Suprapubic skin (tissue), 4 donors: ENCODE results near the gene SMYD3. TPM values are rescaled to one million over a fixed set of nuclear protein-coding genes. Genes with fewer than 3 reads are reported as not detected.

Experiments used
- DNase-seq, 2 donors: peaks; one replicate each; pipeline ENCODE4 v3.0.0-alpha.2; 2019; ENCODE audit warnings: low spot score in 2 of 2
- H3K27ac ChIP-seq: fragments of 200-600 bp; sonication (generic); one replicate; pipeline ENCODE4 v1.5.1; 2019
- H3K27me3 ChIP-seq: fragments of 200-600 bp; sonication (generic); one replicate; pipeline ENCODE4 v1.5.1; 2019
- H3K36me3 ChIP-seq: fragments of 200-600 bp; sonication (generic); one replicate; pipeline ENCODE4 v1.5.1; 2019
- H3K4me1 ChIP-seq: fragments of 200-600 bp; sonication (generic); one replicate; pipeline ENCODE4 v1.5.1; 2019
- H3K4me3 ChIP-seq: fragments of 200-600 bp; sonication (generic); one replicate; pipeline ENCODE4 v1.5.1; 2019; ENCODE audit warnings: mild to moderate bottlenecking
- H3K9me3 ChIP-seq: fragments of 200-600 bp; sonication (generic); one replicate; pipeline ENCODE4 v1.5.1; 2019
- CTCF ChIP-seq, 2 donors: fragments of 200-600 bp in 1 of 2; fragments of 450-650 bp in 1 of 2; sonication (generic) in 1 of 2; IDR thresholded peaks; one replicate each; pipeline ENCODE4 v1.5.1; 2016 to 2019; ENCODE audit warnings: antibody characterized with exemption in 2 of 2, mild to moderate bottlenecking in 1 of 2, moderate library complexity in 1 of 2
- EP300 ChIP-seq: sonication (generic); formaldehyde crosslinking; IDR thresholded peaks from one replicate; pipeline ENCODE4 v1.6.1; 2017; ENCODE audit warnings: antibody characterized with exemption
- POLR2A ChIP-seq, 2 donors: fragments of 450-650 bp; IDR thresholded peaks; one replicate each; pipeline ENCODE4 v1.6.1; 2017; ENCODE audit warnings: antibody characterized with exemption in 2 of 2, mild to moderate bottlenecking in 2 of 2, moderate library complexity in 2 of 2
- POLR2AphosphoS5 ChIP-seq, 3 donors: sonication (generic); formaldehyde crosslinking; IDR thresholded peaks; one replicate each; pipeline ENCODE4 v1.6.1; 2017; ENCODE audit warnings: antibody characterized with exemption in 3 of 3
- WGBS: methylation state at CpG from one replicate; pipeline ENCODE4 v1.1.5; 2018; 5-methylcytosine and 5-hydroxymethylcytosine counted together
- total RNA-seq, 4 donors: library from RNA; depleted of rRNA; stranded (reverse); fragments of >200 nt; gene quantifications; one replicate each; pipeline ENCODE4 v1.1.0, GENCODE V29; 2016

Gene SMYD3
- total RNA-seq, 4 donors from 2014 or later = 14.5 to 33.6 (median 18.9) TPM

- Histone ChIP-seq H3K27me3 (no peaks in the 10 kb centered on the region), H3K4me3 (no peak overlapping the region), H3K4me1 (no peaks in the 10 kb centered on the region), H3K9me3 (peaks cover 4% of the 10 kb centered on the region), H3K27ac (no peak overlapping the region), H3K36me3 (no peaks in the 10 kb centered on the region)
- WGBS = 36% methylated on average over 3 of the region's 3 CpGs
- TF ChIP-seq POLR2AphosphoS5 (IDR thresholded peaks at IDR 0.05) = no peak
- no peak for TF ChIP-seq POLR2A (IDR thresholded peaks at IDR 0.05)
- TF ChIP-seq CTCF (IDR thresholded peaks at IDR 0.05) = no peak
- no peak for TF ChIP-seq EP300
- no peak for DNase-seq
These were observed 69.1 kb downstream of the SMYD3 start for GRCh38 chr1:246437961-246438360.

GRCh38 chr1:246435421-246436041 is 71.5 kb downstream of the SMYD3 start:
- no peaks in the 10 kb centered on the region for H3K27me3 ChIP-seq
- DNase-seq = no peak
- peaks cover 4% of the 10 kb centered on the region for H3K9me3 ChIP-seq
- 66% methylated on average over 6 of the region's 6 CpGs for WGBS
- TF ChIP-seq POLR2A (IDR thresholded peaks at IDR 0.05) (no peak), EP300 (no peak), CTCF (IDR thresholded peaks at IDR 0.05) (no peak), POLR2AphosphoS5 (IDR thresholded peaks at IDR 0.05) (no peak)
- no peaks in the 10 kb centered on the region for H3K36me3 ChIP-seq
- H3K27ac ChIP-seq = no peak overlapping the region
- H3K4me1 ChIP-seq = no peaks in the 10 kb centered on the region
- H3K4me3 ChIP-seq = no peak overlapping the region

GRCh38 chr1:246434335-246434734 is 72.7 kb downstream of the SMYD3 start:
- no peak overlapping the region for H3K27ac ChIP-seq
- H3K4me1 ChIP-seq = no peaks in the 10 kb centered on the region
- DNase-seq = no peak
- TF ChIP-seq POLR2AphosphoS5 (IDR thresholded peaks at IDR 0.05) (no peak), EP300 (no peak), POLR2A (IDR thresholded peaks at IDR 0.05) (no peak), CTCF (IDR thresholded peaks at IDR 0.05) (no peak)
- H3K9me3 ChIP-seq = peaks cover 4% of the 10 kb centered on the region
- H3K4me3 ChIP-seq = no peak overlapping the region
- no peaks in the 10 kb centered on the region for H3K36me3 ChIP-seq
- 79% methylated on average over 5 of the region's 5 CpGs for WGBS
- no peaks in the 10 kb centered on the region for H3K27me3 ChIP-seq

- WGBS = 78% methylated on average over 7 of the region's 9 CpGs
- no peak overlapping the region for H3K4me3 ChIP-seq
- no peak for DNase-seq
- no peaks in the 10 kb centered on the region for H3K4me1 ChIP-seq
- H3K27ac ChIP-seq = no peak overlapping the region
- H3K9me3 ChIP-seq = no peaks in the 10 kb centered on the region
- no peak for TF ChIP-seq EP300
- TF ChIP-seq CTCF (IDR thresholded peaks at IDR 0.05) = no peak
- no peaks in the 10 kb centered on the region for H3K36me3 ChIP-seq
- H3K27me3 ChIP-seq = no peaks in the 10 kb centered on the region
These were observed 78.4 kb downstream of the SMYD3 start for GRCh38 chr1:246428542-246429308.

GRCh38 chr1:246427611-246428010 is 79.5 kb downstream of the SMYD3 start:
- DNase-seq = no peak
- no peaks in the 10 kb centered on the region for H3K36me3 ChIP-seq
- no peak overlapping the region for H3K4me3 ChIP-seq
- H3K27ac ChIP-seq = no peak overlapping the region
- TF ChIP-seq CTCF (IDR thresholded peaks at IDR 0.05) = no peak
- no peak for TF ChIP-seq EP300
- TF ChIP-seq POLR2AphosphoS5 (IDR thresholded peaks at IDR 0.05) = no peak
- TF ChIP-seq POLR2A (IDR thresholded peaks at IDR 0.05) = no peak
- H3K9me3 ChIP-seq = no peaks in the 10 kb centered on the region
- no peaks in the 10 kb centered on the region for H3K4me1 ChIP-seq
- no peaks in the 10 kb centered on the region for H3K27me3 ChIP-seq
- WGBS = 96% methylated on average over 3 of the region's 3 CpGs
